Measurements from ENCODE around the gene MIP.
"Not testable (repeated sequence)": the region's sequence is repeated elsewhere in the genome, so short reads cannot be mapped to it uniquely, and the experiment has no call there.

The MIP gene

DNA sequence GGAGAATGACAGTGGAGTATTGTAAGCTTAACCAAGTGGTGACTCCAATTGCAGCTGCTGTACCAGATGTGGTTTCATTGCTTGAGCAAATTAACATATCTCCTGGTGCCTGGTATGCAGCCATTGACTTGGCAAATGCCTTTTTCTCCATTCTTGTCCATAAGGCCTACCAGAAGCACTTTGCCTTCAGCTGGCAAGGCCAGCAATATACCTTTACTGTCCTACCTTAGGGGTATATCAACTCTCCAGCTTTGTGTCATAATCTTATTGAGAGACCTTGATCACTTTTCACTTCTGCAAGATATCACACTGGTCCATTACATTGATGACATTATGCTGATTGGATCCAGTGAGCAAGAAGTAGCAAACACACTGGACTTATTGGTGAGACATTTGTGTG is 52.8 kb downstream of the MIP start:
- not testable (repeated sequence) for DNase-seq

- DNase-seq: not testable (repeated sequence)
Observed at GRCh38 chr12:56401125-56401524, 53.3 kb downstream of the MIP start.
